ENCODE measurements around the gene KDM4C.
"Not testable (repeated sequence)": the region's sequence is repeated elsewhere in the genome, so short reads cannot be mapped to it uniquely, and the experiment has no call there.

Gene KDM4C

DNA sequence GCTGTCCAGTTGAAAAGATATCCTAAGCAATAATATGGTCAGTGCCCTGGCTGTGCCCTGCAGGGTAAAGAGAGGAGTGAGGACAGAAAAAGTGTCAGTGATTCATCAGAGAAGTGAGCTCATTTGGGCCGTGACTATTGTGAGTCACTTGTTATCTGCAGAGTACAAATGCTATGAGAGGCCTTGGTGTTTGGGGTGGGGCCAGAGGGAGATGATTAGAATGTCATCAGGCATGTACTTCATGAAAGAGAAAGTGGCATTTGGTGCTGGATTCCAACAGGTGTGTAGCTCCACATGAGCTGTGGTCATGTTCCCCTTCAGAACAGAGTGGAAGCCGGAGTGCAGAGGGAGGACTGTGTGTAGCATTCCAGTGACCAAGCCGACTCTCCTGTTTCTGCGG, 174.1 kb downstream of the KDM4C start:
- no peak for DNase-seq (ENCODE audit: low spot score)

DNA sequence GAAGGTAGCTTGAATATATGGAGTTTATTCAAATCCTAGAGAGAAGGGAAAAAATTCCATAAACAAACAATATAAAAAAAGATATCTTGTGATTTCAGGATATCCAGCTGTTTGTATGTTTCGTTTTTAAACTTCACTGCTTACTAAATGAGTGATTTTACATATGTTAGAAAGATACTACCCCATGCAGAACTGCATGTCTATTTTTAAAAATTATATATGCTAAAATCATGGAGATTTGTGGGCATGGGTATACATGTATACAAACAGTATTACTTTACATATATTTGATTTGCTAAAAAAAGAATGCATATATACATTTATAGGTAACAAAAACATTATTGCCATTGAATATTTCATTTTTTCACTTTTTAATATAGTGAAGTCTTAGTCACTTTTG, 178.3 kb downstream of the KDM4C start:
- DNase-seq (ENCODE audit: low spot score): no peak

DNA sequence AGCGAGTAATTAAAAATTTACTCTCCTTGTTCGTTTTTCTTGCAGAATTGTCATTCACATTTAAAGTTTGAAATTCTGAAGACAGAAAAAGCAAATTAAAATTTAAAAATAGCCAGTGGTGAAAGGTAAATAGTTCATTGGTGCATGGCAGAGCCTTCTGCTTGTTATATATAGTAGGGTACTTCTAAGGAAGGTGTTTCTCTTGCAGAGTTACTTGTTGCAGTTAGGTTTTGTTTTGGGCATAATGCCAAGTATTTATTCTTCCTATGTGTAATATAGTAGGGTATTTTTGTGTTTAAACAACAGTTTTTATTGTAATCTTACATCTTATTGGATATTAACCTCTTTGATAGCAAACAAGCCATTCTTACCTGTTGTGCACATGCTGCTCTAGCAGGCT, 179.4 kb downstream of the KDM4C start:
- no peak for DNase-seq (ENCODE audit: low spot score)

DNA sequence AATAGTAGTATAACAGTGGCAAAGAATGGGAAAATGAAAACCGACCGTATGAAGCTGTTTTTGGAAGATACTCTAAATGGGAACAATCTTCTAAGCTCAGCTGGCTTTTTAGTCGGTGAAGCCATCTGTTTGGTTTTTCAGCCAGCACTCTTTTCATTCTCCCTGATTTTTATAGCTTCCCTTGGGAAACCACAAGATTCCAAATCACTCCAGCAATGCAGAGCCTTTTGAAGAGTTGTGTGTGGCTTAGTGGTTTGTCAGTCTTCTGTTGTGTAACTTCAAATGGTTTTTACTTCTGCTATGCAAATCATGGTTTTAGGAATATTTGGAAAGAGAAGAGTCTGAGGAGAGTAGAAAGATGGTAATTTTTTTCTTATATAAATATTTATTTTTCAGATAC, 180.7 kb downstream of the KDM4C start:
- no peak for DNase-seq (ENCODE audit: low spot score)

DNA sequence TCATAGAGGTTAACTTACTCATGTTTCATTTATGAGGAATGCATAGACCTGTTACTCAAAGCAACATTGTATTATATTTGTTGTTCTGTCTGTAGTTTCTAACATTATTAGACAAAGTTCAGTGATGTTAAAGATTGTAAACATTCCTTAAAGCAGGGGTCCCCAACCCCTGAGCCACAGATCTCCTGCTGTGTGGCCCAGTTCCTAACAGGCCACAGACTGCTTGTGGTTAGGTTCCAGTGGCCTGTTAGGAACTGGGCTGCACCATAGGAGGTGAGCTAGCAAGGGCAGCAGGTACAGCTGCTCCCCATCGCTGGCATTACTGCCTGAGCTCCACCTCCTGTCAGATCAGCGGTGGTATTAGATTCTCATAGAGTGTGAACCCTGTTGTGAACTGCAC, 181.1 kb downstream of the KDM4C start:
- DNase-seq (ENCODE audit: low spot score): no peak

DNA sequence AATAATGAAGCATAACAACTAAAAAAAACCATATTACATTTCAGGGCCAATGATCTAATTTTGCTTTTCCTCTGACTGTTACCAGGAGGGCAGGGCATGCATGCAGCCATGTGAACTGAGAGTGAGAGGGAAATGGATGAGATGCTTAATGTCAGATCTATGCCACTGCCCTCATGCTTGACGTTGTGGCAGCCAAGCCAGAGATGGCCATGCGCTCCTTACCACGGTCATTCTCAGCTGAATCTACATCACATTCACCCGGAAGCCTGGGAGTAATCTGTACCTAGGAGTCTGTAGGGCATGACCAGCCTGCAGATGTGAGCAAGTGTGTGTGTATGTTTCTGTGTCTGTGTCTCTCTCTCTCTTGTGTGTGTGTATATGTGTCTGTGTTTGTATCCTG, 183.7 kb downstream of the KDM4C start:
- no peak for DNase-seq (ENCODE audit: low spot score)

DNA sequence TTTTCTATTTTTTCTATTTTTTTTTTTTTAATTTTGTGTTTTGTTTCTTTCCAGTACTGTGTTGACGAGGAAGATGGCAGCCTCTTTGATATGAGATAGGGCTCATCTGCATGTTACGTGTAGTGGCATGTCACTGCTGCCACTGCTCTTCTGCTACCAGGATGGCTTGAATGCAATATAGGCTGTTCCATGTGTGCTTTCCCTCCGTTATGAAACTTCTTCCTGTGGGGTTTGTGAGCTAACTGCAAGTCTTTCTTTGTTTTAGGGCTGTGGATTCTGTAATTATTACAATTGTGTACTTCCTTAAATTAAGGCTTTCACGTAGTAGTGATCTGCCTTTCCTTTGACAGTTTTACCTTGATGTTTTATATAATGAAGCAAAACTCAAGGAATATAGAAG, 184.6 kb downstream of the KDM4C start:
- DNase-seq (ENCODE audit: low spot score): no peak

DNA sequence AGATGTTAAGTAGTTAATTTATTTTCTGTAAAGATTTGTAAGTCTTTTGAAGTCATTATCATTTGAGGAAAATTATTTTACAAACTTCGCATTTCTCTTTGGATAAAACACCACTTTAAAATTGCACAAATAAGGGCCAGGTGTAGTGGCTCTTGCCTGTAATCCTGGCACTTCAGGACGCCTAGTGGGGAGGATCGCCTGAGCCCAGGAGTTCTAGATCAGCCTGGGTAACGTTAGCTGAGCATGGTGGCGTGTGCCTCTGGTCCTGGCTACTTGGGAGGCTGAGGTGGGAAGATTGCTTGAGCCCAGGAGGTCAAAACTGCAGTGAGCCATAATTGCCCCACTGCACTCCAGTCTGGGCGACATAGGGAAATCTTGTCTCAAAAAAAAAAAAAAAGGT, 185.5 kb downstream of the KDM4C start:
- DNase-seq (ENCODE audit: low spot score): no peak

DNA sequence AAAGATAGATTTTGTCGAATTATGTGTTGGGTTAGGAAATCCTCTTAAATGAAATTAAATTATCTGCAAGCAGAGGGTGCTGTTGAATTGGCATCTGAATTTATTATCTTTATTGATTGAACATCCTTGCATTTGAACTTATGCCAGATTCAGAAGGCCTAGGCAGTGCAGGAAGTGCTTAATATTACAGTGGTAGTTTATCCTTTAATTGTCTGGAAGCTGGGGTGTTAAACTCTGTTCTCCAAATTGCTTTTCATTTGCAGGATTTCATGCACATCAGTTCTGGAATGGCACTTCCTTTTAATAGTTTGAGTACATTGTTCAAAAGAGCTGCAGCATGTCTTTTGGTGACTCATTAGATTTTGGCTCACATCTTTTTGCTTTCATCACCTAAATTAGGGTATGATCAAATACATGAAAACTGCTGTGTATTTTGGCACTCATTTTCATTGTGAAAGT, 186.3 kb downstream of the KDM4C start:
- no peak for DNase-seq (ENCODE audit: low spot score)

DNA sequence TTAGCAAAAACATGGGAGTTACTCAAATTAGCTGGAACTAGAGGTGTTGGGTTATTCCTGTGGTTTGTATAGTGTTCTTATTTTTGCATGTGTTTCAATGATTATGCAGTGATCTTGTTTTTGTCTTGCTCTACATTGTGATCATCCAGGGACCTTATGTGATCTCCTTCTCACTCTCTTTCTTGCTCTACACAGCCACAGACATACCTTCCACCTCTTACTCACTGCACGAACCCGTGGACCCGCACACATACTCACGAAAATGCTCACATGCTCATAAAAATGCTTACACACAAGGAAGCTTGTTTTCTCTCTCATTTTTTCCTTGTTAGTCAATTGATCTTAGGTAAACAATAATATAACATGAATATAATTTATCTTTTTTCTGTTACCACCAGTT, 187.1 kb downstream of the KDM4C start:
- DNase-seq (ENCODE audit: low spot score): no peak

DNA sequence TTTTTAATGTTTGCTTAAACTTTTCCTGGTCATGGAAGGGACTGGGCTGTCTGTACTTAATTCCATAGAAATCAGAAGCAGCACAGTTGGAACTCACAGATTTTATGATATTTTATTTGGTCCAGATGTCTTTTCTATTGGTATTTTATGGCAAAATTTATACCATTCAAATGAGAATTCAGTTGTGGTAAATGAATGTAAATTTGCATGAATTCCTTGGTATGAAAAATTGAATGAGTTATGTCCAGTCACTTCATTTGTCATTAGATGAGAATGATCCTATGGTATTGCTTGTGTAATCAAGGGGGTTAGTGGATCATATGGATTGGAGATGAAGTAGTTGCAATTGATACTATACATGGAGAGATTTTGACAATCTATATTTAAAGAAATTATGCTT, 188.0 kb downstream of the KDM4C start:
- no peak for DNase-seq (ENCODE audit: low spot score)

DNA sequence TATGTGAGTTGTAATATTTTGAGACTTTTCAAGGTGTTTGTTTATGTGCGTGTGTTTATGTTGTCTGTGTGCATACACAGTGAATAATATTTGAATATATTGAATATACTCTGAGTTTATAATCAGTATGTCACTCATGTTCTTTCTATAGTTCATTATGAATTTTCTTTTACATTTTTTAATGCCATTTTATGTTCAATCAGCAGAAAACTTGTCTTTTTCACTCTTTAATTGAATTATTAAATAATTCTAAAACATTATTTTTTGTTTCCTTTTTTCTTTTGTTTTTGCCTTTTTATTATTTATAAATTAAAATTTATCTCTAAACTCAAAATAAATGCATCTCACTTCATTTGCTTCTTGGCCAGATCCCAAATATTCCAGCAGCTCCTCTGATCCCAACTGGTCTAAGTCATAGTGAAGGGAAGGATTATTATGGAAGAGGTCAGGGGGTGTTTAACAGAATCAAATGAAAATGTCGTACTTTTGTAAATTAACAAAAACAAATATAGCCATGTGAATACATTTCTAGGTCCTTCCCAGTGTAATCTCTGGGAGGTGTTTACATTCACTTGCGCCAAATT, 188.9 kb downstream of the KDM4C start:
- DNase-seq (ENCODE audit: low spot score): no peak

DNA sequence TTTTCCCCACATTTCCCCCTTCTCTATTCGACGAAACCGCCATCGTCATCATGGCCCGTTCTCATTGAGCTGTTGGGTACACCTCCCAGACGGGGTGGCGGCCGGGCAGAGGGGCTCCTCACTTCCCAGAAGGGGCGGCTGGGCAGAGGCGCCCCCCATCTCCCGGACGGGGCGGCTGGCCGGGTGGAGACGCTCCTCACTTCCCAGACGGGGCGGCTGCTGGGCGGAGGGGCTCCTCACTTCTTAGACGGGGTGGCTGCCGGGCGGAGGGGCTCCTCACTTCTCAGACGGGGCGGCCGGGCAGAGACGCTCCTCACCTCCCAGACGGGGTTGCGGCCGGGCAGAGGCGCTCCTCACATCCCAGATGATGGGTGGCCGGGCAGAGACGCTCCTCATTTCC, 191.1 kb downstream of the KDM4C start:
- not testable (repeated sequence) for DNase-seq (ENCODE audit: low spot score)

DNA sequence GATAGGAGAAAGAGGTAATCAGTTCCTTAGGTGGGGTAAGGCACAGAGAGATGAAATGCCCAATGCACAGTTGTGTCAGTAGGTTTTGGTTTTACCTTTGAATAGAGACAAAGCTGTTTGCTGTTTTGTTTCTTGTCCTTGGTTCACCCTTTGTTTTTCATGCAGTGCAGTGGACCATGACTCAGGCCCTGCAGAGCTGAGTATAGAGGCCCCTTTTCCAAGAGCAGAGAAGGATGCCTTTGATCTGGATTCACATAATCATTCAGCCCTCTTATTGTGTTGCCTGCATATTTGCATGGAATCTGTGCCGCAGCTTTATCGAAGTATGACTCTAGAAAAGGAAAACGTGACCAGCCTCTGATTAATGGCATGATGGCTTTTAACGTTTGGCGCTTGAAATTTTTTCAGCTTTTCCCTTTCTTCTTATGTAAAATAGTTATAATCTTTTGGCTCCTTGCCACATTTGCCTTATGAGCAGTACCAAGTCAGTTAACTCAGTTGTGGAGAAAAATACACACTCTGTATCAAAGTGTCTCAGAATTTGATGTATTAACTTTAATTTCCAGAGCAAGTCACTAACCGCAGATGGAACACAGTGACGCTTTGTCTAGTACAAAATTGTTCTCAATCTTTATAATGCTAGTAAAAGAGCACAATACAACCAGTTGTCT, 197.6 kb downstream of the KDM4C start:
- DNase-seq (ENCODE audit: low spot score): no peak

DNA sequence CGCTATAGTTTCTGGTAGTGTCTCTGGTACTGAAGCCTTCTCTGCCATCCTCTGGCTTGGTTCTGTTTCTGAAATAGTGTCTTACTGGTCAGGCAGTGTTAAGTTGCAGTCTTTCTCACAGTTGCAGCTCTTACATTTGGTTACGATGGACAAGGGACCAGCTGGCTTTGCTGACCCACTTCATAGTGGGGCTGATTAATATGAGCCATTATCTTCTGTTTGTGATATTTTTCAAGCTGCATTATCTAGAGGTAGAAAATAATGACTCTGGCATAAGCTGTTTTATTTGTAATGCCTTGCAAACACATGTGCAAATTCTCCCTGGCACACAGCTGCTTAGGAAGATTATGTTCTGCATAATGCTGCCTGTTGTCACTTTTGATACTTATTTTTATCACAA, 199.1 kb downstream of the KDM4C start:
- DNase-seq (ENCODE audit: low spot score): no peak

DNA sequence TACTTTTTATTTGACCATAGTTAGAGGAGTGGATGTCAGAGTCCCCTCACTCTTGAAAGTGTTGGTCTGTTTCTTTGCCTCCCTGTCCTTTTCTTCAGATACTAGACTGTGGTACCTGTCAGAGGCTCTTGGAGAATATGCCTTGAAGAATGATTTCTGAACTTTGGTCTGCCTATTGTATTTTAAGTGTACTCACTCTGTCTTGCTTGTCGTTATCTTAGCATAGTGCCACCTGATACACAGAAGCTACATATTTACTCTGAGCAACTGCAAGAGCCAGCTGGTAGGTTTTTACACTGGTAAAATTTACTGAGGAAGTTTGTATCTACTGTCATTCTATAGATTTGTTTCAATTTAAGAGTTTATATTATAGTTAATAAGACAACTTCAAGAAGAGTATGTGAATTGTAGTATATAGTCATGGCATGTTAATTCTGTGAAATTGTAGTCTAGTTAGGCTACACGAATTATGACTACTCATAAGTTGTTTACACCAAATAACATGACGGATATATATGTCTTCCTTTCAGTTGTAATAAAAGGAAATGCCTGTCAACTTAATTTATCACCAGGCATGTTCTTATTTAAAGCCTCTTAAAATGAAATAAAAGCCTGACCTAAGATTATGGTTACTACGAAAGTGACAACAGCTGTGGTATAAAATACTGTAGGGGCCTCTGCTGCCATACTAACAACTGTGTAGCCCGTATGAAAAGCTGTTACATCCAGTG, 201.7 kb downstream of the KDM4C start:
- no peak for DNase-seq (ENCODE audit: low spot score)

DNA sequence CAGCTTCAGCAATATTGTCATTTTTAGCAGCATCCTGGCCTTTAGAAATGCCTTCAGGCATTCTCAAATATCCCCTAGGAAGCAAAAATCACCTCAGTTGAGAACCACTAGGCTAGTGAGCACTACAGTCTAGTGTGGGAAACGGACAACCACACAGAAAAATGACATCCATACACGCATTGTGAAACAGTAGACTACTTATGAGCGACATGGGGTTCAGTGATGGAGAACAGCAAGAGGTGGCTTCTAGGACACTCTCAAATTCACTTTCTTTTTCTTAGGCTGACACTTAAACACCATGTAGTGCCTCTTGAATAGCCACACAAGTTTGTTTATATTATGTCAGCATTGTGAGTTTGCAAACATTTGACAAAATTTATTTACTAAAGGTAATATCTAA, 203.0 kb downstream of the KDM4C start:
- DNase-seq (ENCODE audit: low spot score): no peak

DNA sequence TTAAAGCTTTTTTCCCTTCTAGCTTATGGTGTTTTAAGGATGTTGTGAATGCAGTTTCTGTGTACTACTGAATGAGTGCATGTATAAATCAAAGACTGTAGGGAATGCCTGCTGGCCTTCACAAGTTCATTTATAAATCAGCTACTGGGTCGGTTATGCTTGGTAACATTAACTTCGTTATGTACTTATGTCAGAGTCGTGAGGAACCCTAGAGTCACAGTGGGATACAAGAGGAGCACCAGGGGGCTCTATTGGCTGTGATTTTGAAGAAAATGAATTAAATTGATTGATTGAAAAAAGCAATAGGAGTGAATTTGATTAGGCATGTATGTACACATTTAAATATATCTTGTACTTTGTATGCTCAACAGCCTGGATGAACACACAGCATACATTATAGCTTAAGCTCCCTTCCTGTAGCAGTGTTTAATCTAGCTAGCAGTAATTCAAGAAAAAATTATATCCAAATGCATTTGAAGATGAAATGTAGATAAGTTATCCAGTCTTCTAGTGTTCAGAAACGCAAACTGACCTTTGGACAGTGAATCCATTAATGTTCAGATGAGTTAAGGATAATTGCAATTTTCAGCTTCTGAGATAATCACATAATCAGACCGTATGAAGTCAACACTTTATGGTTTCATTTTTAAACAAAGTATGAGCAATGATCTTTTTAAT, 204.2 kb downstream of the KDM4C start:
- DNase-seq (ENCODE audit: low spot score): no peak

DNA sequence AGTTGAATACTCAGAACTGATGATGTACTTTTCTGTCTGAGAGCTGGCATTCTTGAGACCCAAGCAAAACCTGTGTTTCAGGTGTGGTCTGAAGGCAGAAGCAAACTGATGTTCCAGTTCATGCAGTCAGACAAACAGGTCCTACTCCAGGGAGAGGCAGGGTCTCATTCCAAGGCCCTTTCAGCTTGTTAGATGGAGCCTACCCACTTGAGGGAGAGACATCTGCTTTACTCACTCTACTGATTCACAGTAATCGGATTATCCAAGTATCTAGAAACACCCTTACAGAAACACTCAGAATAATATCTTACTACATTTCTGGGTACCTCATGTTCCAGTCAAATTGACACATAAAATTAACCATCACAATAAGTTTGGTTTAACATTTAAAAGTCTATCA, 207.8 kb downstream of the KDM4C start:
- DNase-seq (ENCODE audit: low spot score): no peak

DNA sequence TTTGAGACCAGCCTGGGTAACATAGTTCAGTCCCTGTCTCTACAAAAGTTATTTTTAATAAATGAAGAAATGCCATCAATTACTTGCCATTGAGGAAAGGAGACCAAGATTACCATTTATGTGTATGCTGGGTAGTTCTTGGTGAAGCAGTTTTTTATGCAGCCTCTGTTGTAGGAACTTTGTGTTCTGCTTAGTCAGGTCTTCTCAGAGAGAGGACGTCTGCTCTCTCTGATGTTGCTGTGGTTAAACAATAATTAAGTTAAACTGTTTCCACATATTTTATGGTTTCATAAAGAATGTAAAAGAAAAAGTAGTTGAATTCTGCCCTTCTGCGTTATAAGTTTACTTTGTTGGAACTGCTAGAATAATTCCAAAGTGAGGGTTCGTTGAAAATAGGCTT, 210.5 kb downstream of the KDM4C start:
- DNase-seq (ENCODE audit: low spot score): no peak

DNA sequence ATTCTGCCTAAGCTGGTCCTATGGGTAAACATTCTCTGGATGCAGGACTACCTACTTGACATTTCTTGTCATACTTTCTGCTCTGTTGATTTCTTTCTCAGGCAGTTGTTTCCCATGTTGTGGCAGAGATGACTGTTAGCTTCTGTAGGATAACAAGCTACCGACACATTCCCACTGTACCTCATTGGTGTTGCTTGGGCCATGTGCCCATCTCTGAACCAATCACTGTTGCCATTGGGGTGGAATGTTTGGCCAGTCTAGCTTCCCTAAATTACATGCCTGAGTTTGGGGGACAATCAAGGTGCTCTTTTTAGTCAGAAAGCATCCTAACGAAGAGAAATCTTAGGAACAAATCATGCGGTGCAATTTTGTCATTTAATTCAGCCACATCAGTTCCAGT, 212.0 kb downstream of the KDM4C start:
- DNase-seq (ENCODE audit: low spot score): no peak

DNA sequence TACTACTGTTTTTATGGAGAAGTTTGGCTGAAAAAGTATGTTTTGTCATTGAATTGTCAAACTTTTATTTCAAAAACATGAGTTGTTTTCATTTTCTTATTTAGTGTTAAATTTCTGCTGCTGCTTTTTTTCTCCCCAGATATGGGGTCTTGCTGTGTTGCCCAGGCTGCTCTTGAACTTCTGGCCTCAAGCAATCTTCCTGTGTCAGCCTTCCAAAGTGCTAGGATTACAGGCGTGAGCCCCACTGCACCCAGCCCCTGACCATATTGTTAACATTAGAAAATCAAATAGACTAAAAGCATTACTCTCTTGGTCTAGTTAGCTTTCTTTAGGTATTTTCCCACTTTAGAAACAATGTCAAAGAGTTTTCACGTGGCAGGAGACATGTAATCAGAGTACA, 215.3 kb downstream of the KDM4C start:
- no peak for DNase-seq (ENCODE audit: low spot score)

DNA sequence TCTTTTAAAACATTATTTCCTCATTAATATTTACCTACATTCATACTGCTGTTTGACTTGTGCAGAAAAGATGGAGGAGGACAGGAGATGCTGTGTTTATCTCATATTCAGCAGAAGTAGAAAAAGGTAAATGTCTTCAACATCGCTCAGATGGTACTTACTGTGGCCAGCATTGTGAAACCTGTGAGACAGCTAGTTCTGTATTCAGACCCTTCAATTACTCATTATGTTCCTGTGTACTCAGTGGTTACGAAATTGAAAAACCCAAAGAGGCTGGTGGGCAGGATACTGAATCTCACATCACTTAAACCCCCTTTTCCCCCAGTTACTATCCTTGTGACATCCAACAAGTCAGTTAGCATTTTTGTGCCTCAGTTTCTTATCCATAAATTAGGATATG, 216.0 kb downstream of the KDM4C start:
- no peak for DNase-seq (ENCODE audit: low spot score)

All from HuH-7.5 (cell line).